HepG2 (cell line): ENCODE results near the gene C2CD3. TPM values are rescaled to one million over a fixed set of nuclear protein-coding genes. Genes with fewer than 3 reads are reported as not detected.
A peak's percentile ranks its signal among the peaks of the same experiment; 100 is the strongest.

ENCODE experiments used
- ATAC-seq: fragments of 200-7000 bp; cut with Tn5 transposase; 3 replicates; pipeline ENCODE4 v1.9.1; 2020; ENCODE audit warnings: mild to moderate bottlenecking, moderate library complexity
- BruUV-seq: library from RNA; stranded (reverse); fragments of 400-500 nt; replicated peaks from 2 replicates; lab custom pipeline; 2021; lab: Mats Ljungman, UMichigan
- CTCF ChIA-PET: fragments of 300-600 bp; formaldehyde crosslinking; extraction: SDS; loops from one replicate; lab custom pipeline; 2021; ENCODE audit warnings: low total read pairs, inconsistent platforms, low intra/inter-chr PET ratio; lab: Yijun Ruan, JAX
- POLR2A ChIA-PET: fragments of 350-600 bp; sonication (Branson Sonifier 250); formaldehyde crosslinking; loops from one replicate; lab custom pipeline; 2020; ENCODE audit warnings: antibody characterized with exemption, inconsistent platforms; lab: Yijun Ruan, JAX
- DNase-seq: peaks from one replicate; pipeline ENCODE4 v3.0.0-alpha.2; 2015; ENCODE audit warnings: low spot score
- FAIRE-seq: peaks from 3 replicates; lab custom pipeline; 2011; peaks lifted over from hg19 to GRCh38; lab: Jason Lieb, UNC
- H2AFZ ChIP-seq: one replicate; pipeline ENCODE4 v1.6.1; 2011; ENCODE audit warnings: low read length, inconsistent platforms
- H3K27ac ChIP-seq: fragments of 300-600 bp; 3 replicates; pipeline ENCODE4 v1.8.0; 2011; ENCODE audit warnings: mixed run types, mild to moderate bottlenecking, mixed read lengths, low read length, inconsistent platforms; ENCODE audit not compliant: insufficient read depth; ENCODE audit errors: extremely low read length
- H3K27me3 ChIP-seq, 2 experiments: fragments of 200-600 bp in 1 of 2; 2 replicates in 1 of 2; 3 replicates in 1 of 2; pipeline versions ENCODE4 v1.6.0 to v1.8.0; 2011; ENCODE audit warnings: low read length in 2 of 2, mild to moderate bottlenecking in 2 of 2, moderate library complexity in 2 of 2, inconsistent platforms in 1 of 2; ENCODE audit not compliant: insufficient read depth in 2 of 2, control insufficient read depth in 1 of 2
- H3K36me3 ChIP-seq, 2 experiments: fragments of 200-600 bp in 1 of 2; replicated peaks in 1 of 2; 2 replicates in 1 of 2; 3 replicates in 1 of 2; pipeline versions ENCODE4 v1.5.1 to v1.8.0; 2011; ENCODE audit warnings: low read length in 2 of 2, inconsistent platforms in 1 of 2; ENCODE audit not compliant: insufficient read depth in 2 of 2, control insufficient read depth in 1 of 2
- H3K4me1 ChIP-seq: 2 replicates; pipeline ENCODE4 v1.5.1; 2012; ENCODE audit warnings: low read length, inconsistent platforms; ENCODE audit not compliant: insufficient read depth
- H3K4me2 ChIP-seq: 2 replicates; pipeline ENCODE4 v1.6.0; 2011; ENCODE audit warnings: low read depth, low read length, inconsistent platforms
- H3K4me3 ChIP-seq, 3 experiments: fragments of 200-600 bp in 1 of 3; sonication (generic), shearing (Covaris generic) in 1 of 3; replicated peaks in 1 of 3; 2 replicates each; pipeline ENCODE4 v1.5.1; 2011 to 2016; ENCODE audit warnings: low read length in 3 of 3, inconsistent platforms in 2 of 3, low read depth in 2 of 3, mild to moderate bottlenecking in 2 of 3, control low read depth in 1 of 3, mixed read lengths in 1 of 3; ENCODE audit not compliant: insufficient read depth in 1 of 3
- H3K79me2 ChIP-seq: one replicate; pipeline ENCODE4 v1.6.1; 2011; ENCODE audit warnings: low read length, inconsistent platforms; ENCODE audit not compliant: insufficient read depth
- H3K9ac ChIP-seq: 2 replicates; pipeline ENCODE4 v1.6.0; 2011; ENCODE audit warnings: mild to moderate bottlenecking, low read depth, low read length, inconsistent platforms; ENCODE audit not compliant: insufficient read depth
- H3K9me3 ChIP-seq: 2 replicates; pipeline ENCODE4 v1.5.1; 2012; ENCODE audit warnings: mild to moderate bottlenecking, low read length
- H4K20me1 ChIP-seq: 2 replicates; pipeline ENCODE4 v1.6.0; 2011; ENCODE audit warnings: inconsistent platforms, mild to moderate bottlenecking, low read length, moderate library complexity; ENCODE audit not compliant: insufficient read depth
- CHD4 ChIP-seq: fragments of 200-600 bp; sonication (generic); IDR thresholded peaks from 2 replicates; pipeline ENCODE4 v1.7.0; 2017; ENCODE audit warnings: mild to moderate bottlenecking, low read length, borderline replicate concordance
- CREM ChIP-seq, 2 experiments: sonication (generic) in 1 of 2; formaldehyde crosslinking in 1 of 2; IDR thresholded peaks; 2 replicates each; pipeline versions ENCODE4 v1.4.0 to v1.6.1; 2016 to 2020; ENCODE audit warnings: antibody characterized with exemption in 1 of 2, mild to moderate bottlenecking in 1 of 2, missing genetic modification reagents in 1 of 2
- GATAD1 ChIP-seq: IDR thresholded peaks from 2 replicates; pipeline ENCODE4 v1.6.1; 2016; ENCODE audit warnings: missing genetic modification reagents, missing compliant biosample characterization
- PRMT3 ChIP-seq: sonication (generic); formaldehyde crosslinking; IDR thresholded peaks from 2 replicates; pipeline ENCODE4 v1.8.1; 2022; ENCODE audit warnings: low read depth, mild to moderate bottlenecking, moderate library complexity, missing genetic modification reagents, borderline replicate concordance
- SMARCE1 ChIP-seq: fragments of 450-650 bp; IDR thresholded peaks from 2 replicates; pipeline ENCODE4 v1.6.1; 2017; ENCODE audit warnings: borderline replicate concordance
- SMC3 ChIP-seq: IDR thresholded peaks from 2 replicates; pipeline ENCODE4 v1.6.1; 2011; ENCODE audit warnings: low read length, improper control_type of control experiment
- TBL1XR1 ChIP-seq: fragments of 150-350 bp; IDR thresholded peaks from 2 replicates; pipeline ENCODE4 v1.6.1; 2014; ENCODE audit warnings: borderline replicate concordance, low read length; ENCODE audit not compliant: partially characterized antibody
- ZNF224 ChIP-seq: sonication (generic); formaldehyde crosslinking; IDR thresholded peaks from 2 replicates; pipeline ENCODE4 v1.5.0; 2020; ENCODE audit warnings: mild to moderate bottlenecking, missing genetic modification reagents
- ZNF543 ChIP-seq: sonication (generic); formaldehyde crosslinking; IDR thresholded peaks from 2 replicates; pipeline ENCODE4 v1.4.0; 2020; ENCODE audit warnings: mild to moderate bottlenecking, missing genetic modification reagents
- ZNF563 ChIP-seq: sonication (generic); formaldehyde crosslinking; IDR thresholded peaks from 2 replicates; pipeline ENCODE4 v1.8.0; 2022; ENCODE audit warnings: mild to moderate bottlenecking, moderate library complexity, missing genetic modification reagents
- ZNF75D ChIP-seq: sonication (generic); formaldehyde crosslinking; IDR thresholded peaks from 2 replicates; pipeline ENCODE4 v1.8.1; 2023; ENCODE audit warnings: missing genetic modification reagents, mild to moderate bottlenecking, borderline replicate concordance
- ZNF776 ChIP-seq: sonication (generic); formaldehyde crosslinking; IDR thresholded peaks from 2 replicates; pipeline ENCODE4 v1.4.0; 2020; ENCODE audit warnings: mild to moderate bottlenecking, missing genetic modification reagents
- ZNF782 ChIP-seq: sonication (generic); formaldehyde crosslinking; IDR thresholded peaks from 2 replicates; pipeline ENCODE4 v1.4.0; 2020; ENCODE audit warnings: missing genetic modification reagents, mild to moderate bottlenecking, borderline replicate concordance
- ZNF841 ChIP-seq: sonication (generic); formaldehyde crosslinking; IDR thresholded peaks from 2 replicates; pipeline ENCODE4 v1.8.1; 2023; ENCODE audit warnings: missing genetic modification reagents, borderline replicate concordance
- WGBS: methylation state at CpG from one replicate; pipeline ENCODE4 v1.1.6; 2017; ENCODE audit warnings: low lambda C conversion rate; 5-methylcytosine and 5-hydroxymethylcytosine counted together
- in situ Hi-C: cut with HindIII; loops from 2 replicates; pipeline ENCODE4 v1.10.0; 2017; ENCODE audit warnings: low pct_unique_long_range_greater_than_20kb; ENCODE audit not compliant: extremely low pct_ligation_motif_present
- intact Hi-C: fragments of 100-400 bp; cut with micrococcal nuclease; formaldehyde crosslinking; loops from one replicate; pipeline ENCODE4 v1.10.0; 2022; ENCODE audit not compliant: unreplicated experiment
- polyA plus RNA-seq, 8 experiments: library from polyadenylated mRNA; depleted of rRNA in 3 of 8; stranded (reverse) in 7 of 8; unstranded in 1 of 8; fragments of >200 nt; fragmentation: Illumina TruSeq in 4 of 8; extraction: Trizol in 4 of 8; gene quantifications; 2 replicates each; pipeline versions ENCODE4 v1.2.1 to v1.2.3, GENCODE V29; 2011 to 2016; ENCODE audit warnings: low read depth in 4 of 8, missing spikeins in 1 of 8, mixed read lengths in 1 of 8; ENCODE audit not compliant: insufficient read depth in 1 of 8
- total RNA-seq, 5 experiments: library from RNA; depleted of rRNA; stranded (reverse); fragments of >200 nt; fragmentation: Illumina TruSeq; extraction: Trizol; gene quantifications; 2 replicates each; pipeline ENCODE4 v1.2.3, GENCODE V29; 2016; ENCODE audit warnings: low read depth in 1 of 5
- TF ChIP-seq, protein P1 (sequence below): sonication (generic); formaldehyde crosslinking; IDR thresholded peaks from 2 replicates; pipeline ENCODE4 v1.8.0; 2022; ENCODE audit warnings: missing genetic modification reagents, mild to moderate bottlenecking, moderate library complexity, borderline replicate concordance

Gene C2CD3
- total and polyA plus RNA-seq, 2 of the 13 experiments (the other 11 are each of a cell fraction or from before 2014, with no cell fraction given): 5.5 to 6.4 TPM

DNA sequence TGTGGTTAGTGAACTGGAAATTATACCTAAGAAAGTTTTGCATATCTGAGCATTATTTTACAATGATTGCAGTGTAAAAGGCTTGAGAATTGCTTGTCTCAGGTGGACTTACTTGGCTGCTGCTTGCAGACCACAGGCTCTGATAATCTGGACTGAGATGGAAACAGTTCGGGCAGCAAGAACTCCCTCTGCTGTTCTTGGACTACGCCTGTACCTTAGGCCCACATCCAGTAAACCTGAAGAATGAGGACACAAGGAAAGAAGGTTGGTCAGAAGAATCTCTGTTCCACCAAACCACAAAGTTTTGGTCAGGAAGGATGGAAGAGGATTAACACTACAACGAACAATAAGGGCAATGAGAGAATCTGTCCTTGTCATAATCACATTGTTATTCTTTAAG is 80.1 kb downstream of the C2CD3 start (continued):
- no peak for TF ChIP-seq ZNF782 (CRISPR knock-in tag)
- TF ChIP-seq TBL1XR1: no peak
- no peak for TF ChIP-seq ZNF841 (CRISPR knock-in tag)
- TF ChIP-seq SMC3: peak; percentile 49; the same call in 1 of the 2 replicates

DNA sequence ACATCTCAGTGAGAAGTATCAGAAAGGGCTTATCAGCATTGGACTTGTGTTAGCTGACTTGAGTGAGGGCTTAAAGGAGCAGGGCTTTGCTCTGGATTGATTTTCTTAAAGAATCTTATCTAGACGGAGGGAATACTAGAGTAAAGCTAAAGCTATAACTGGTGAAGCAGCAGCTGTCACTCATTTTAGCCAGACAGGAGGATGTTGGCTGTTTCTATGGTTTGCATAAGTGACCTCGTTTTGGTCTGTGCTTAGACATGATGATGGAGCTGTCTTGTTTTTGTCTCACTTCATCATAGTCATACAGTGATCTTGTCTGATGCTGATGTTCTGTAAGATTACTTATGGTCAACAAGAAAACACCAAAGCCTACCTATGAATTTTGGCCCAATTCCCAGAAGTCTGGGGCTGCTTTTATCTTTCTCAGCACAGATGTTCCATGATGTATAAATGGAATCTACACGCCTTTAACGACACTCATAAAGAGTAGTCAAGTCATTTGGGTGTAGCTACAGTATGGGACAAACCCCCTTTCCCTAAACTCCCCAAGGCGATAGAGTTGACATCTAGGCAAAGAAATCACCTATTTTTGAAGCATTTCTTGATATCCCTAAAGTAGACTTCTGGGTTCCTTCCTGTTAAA is 84.4 kb downstream of the C2CD3 start:
- Histone ChIP-seq H3K27me3 (no peaks in the 10 kb centered on the region), H3K4me3 (no peak overlapping the region), H3K4me2 (no peak overlapping the region), H3K4me1 (peaks cover 20% of the 10 kb centered on the region), H3K27ac (no peak overlapping the region), H3K36me3 (peaks cover 0 to 2% of the 10 kb centered on the region in 2 experiments; a peak in 1 of 5 replicates), H3K79me2 (no peaks in the 10 kb centered on the region), H4K20me1 (no peaks in the 10 kb centered on the region), H2AFZ (no peak overlapping the region), H3K9me3 (no peaks in the 10 kb centered on the region), H3K9ac (no peak overlapping the region)
- TF ChIP-seq CREM (IDR thresholded peaks at IDR 0.05) (no peak), CREM (CRISPR knock-in tag; IDR thresholded peaks at IDR 0.05) (no peak), SMC3 (no peak), ZNF543 (no peak), ZNF563 (no peak), ZNF224 (CRISPR knock-in tag) (no peak), ZNF75D (no peak), GATAD1 (CRISPR knock-in tag) (no peak), ZNF776 (CRISPR knock-in tag) (no peak), PRMT3 (CRISPR knock-in tag) (no peak), CHD4 (no peak), SMARCE1 (no peak)
- TF ChIP-seq, protein P1, sequence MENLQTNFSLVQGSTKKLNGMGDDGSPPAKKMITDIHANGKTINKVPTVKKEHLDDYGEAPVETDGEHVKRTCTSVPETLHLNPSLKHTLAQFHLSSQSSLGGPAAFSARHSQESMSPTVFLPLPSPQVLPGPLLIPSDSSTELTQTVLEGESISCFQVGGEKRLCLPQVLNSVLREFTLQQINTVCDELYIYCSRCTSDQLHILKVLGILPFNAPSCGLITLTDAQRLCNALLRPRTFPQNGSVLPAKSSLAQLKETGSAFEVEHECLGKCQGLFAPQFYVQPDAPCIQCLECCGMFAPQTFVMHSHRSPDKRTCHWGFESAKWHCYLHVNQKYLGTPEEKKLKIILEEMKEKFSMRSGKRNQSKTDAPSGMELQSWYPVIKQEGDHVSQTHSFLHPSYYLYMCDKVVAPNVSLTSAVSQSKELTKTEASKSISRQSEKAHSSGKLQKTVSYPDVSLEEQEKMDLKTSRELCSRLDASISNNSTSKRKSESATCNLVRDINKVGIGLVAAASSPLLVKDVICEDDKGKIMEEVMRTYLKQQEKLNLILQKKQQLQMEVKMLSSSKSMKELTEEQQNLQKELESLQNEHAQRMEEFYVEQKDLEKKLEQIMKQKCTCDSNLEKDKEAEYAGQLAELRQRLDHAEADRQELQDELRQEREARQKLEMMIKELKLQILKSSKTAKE: no peak
- BruUV-seq: no TSS peak
- no peak for DNase-seq
- ChIA-PET POLR2A (no interaction called here), CTCF (no interaction called here)
- no peak for FAIRE-seq
- no peak for ATAC-seq
- in situ Hi-C loops (no loop called here), intact Hi-C loops (no loop called here)
- WGBS: 94% methylated on average over 5 of the region's 5 CpGs
